Spleen (tissue), 11 donors: ENCODE measurements around the gene ITGAV. TPM values are rescaled to one million over a fixed set of nuclear protein-coding genes. Genes with fewer than 3 reads are reported as not detected.

Experiments used
- DNase-seq: peaks from one replicate; pipeline ENCODE4 v3.0.0-alpha.2; 2020
- H3K27ac ChIP-seq, 8 donors: fragments of 200-600 bp; sonication (generic) in 7 of 8; 1 replicate in 4 of 8; 2 replicates in 4 of 8; pipeline versions ENCODE4 v1.5.0 to v1.8.0; 2016 to 2021; ENCODE audit warnings: inconsistent platforms in 4 of 8, mild to moderate bottlenecking in 4 of 8, moderate library complexity in 1 of 8
- H3K27me3 ChIP-seq, 7 donors: fragments of 200-600 bp; sonication (generic) in 6 of 7; replicated peaks in 1 of 7; 1 replicate in 4 of 7; 2 replicates in 3 of 7; pipeline versions ENCODE4 v1.5.0 to v1.8.0; 2016 to 2021; ENCODE audit warnings: inconsistent platforms in 3 of 7, mild to moderate bottlenecking in 1 of 7
- H3K36me3 ChIP-seq, 6 donors: fragments of 200-600 bp; sonication (generic) in 5 of 6; 1 replicate in 4 of 6; 2 replicates in 2 of 6; pipeline versions ENCODE4 v1.5.0 to v1.8.0; 2016 to 2021; ENCODE audit warnings: inconsistent platforms in 2 of 6
- H3K4me1 ChIP-seq, 6 donors: fragments of 200-600 bp; sonication (generic) in 5 of 6; 1 replicate in 3 of 6; 2 replicates in 3 of 6; pipeline versions ENCODE4 v1.5.0 to v1.8.0; 2016 to 2021; ENCODE audit warnings: inconsistent platforms in 3 of 6
- H3K4me3 ChIP-seq, 8 donors: fragments of 200-600 bp; sonication (generic) in 7 of 8; 1 replicate in 4 of 8; 2 replicates in 4 of 8; pipeline versions ENCODE4 v1.5.0 to v1.8.0; 2016 to 2021; ENCODE audit warnings: inconsistent platforms in 4 of 8, mild to moderate bottlenecking in 4 of 8, moderate library complexity in 2 of 8
- H3K9me3 ChIP-seq, 8 donors: fragments of 200-600 bp; sonication (generic) in 7 of 8; 1 replicate in 4 of 8; 2 replicates in 4 of 8; pipeline versions ENCODE4 v1.5.0 to v1.8.0; 2016 to 2021; ENCODE audit warnings: inconsistent platforms in 4 of 8
- POLR2A ChIP-seq, 3 donors: fragments of 450-650 bp; IDR thresholded peaks; one replicate each; pipeline ENCODE4 v1.5.1; 2017; ENCODE audit warnings: antibody characterized with exemption in 3 of 3, mild to moderate bottlenecking in 1 of 3
- POLR2AphosphoS5 ChIP-seq, 3 donors: sonication (generic); formaldehyde crosslinking; IDR thresholded peaks; one replicate each; pipeline ENCODE4 v1.5.1; 2017; ENCODE audit warnings: antibody characterized with exemption in 3 of 3
- WGBS, 5 donors: extraction: QIAGEN DNeasy Blood & Tissue Kit in 3 of 5; methylation state at CpG; one replicate each; pipeline versions ENCODE4 v1.1.5 to v1.1.7; 2013 to 2018; 5-methylcytosine and 5-hydroxymethylcytosine counted together
- intact Hi-C: fragments of 100-400 bp; cut with DNase I; formaldehyde crosslinking; loops from one replicate; pipeline ENCODE4 v1.15.0; 2023; ENCODE audit warnings: low total_unique reads
- polyA plus RNA-seq, 3 donors: library from polyadenylated mRNA; stranded (reverse); fragments of 200-250 nt; gene quantifications; one replicate each; pipeline ENCODE4 v1.2.1, GENCODE V29; 2013
- total RNA-seq, 7 donors: library from RNA; depleted of rRNA in 3 of 7; stranded (reverse); fragments of >200 nt in 3 of 7; fragmentation: NEBNext Ultra II Directional in 4 of 7; extraction: Animal tissue kit (Norgen Biotek cat#: 25700) in 4 of 7; gene quantifications; one replicate each; pipeline versions ENCODE4 v1.1.0 to v1.2.1, GENCODE V29; 2016 to 2021
- TF ChIP-seq, protein P1 (sequence below), 11 experiments: fragments of 200-600 bp in 7 of 11; fragments of 450-650 bp in 4 of 11; sonication (generic) in 4 of 11; IDR thresholded peaks in 8 of 11; conservative IDR thresholded peaks in 3 of 11; 1 replicate in 7 of 11; 2 replicates in 4 of 11; pipeline versions ENCODE4 v1.4.0 to v1.8.0; 2016 to 2021; ENCODE audit warnings: antibody characterized with exemption in 11 of 11, inconsistent platforms in 4 of 11, mild to moderate bottlenecking in 1 of 11
- donor health status: healthy with polysubstance abuse.
- donor health status: DM: no; HTN: no; CAD: no; lungs with moderate emphysema.
- donor health status: DM: no; HTN: no; CAD: no.
- donor health status: Bipolar disorder and iron deficiency.
- donor health status: healthy.
- donor health status: DM: no; HTN: no; CAD: no.
- donor health status: DM: yes; HTN: yes; CAD: no.

ITGAV gene
- total and polyA plus RNA-seq, 10 donors = 5.6 to 85.4 (median 60.8) TPM

DNA sequence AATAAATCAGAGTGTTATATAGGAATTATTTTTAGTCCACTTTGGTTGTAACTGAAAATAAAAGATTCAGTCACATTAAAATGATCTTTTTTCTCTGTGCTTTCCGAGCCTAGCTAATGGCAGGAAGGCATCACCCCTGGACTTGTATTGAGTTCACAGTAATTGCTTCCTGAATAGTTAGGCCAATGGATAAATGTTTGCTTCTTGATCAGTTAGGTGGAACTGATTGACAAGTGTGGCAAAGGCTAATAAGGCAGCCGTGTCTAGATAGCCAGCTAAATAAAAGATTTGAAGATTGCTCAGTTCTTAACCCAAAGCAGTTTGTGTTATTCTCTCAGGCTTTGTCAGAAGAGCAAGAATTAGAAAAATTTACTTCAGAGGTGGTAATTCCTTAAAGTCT lies 124.8 kb downstream of the ITGAV start:
- WGBS, 5 donors = 71 to 75% (median 74%) methylated on average over 2 of the region's 2 CpGs
- no peaks in the 10 kb centered on the region for H3K27me3 ChIP-seq
- H3K4me3 ChIP-seq = no peak overlapping the region
- no peaks in the 10 kb centered on the region for H3K4me1 ChIP-seq
- no peak overlapping the region for H3K27ac ChIP-seq
- DNase-seq = no peak
- TF ChIP-seq POLR2A (IDR thresholded peaks at IDR 0.05) (no peak), POLR2AphosphoS5 (IDR thresholded peaks at IDR 0.05) (no peak)
- TF ChIP-seq, protein P1, sequence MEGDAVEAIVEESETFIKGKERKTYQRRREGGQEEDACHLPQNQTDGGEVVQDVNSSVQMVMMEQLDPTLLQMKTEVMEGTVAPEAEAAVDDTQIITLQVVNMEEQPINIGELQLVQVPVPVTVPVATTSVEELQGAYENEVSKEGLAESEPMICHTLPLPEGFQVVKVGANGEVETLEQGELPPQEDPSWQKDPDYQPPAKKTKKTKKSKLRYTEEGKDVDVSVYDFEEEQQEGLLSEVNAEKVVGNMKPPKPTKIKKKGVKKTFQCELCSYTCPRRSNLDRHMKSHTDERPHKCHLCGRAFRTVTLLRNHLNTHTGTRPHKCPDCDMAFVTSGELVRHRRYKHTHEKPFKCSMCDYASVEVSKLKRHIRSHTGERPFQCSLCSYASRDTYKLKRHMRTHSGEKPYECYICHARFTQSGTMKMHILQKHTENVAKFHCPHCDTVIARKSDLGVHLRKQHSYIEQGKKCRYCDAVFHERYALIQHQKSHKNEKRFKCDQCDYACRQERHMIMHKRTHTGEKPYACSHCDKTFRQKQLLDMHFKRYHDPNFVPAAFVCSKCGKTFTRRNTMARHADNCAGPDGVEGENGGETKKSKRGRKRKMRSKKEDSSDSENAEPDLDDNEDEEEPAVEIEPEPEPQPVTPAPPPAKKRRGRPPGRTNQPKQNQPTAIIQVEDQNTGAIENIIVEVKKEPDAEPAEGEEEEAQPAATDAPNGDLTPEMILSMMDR (IDR thresholded peaks at IDR 0.05 in 8 of 11, conservative IDR thresholded peaks at IDR 0.05 in 3 of 11) = no peak
- H3K9me3 ChIP-seq = no peaks in the 10 kb centered on the region
- intact Hi-C loops = no loop called here
- H3K36me3 ChIP-seq = no peaks in the 10 kb centered on the region

DNA sequence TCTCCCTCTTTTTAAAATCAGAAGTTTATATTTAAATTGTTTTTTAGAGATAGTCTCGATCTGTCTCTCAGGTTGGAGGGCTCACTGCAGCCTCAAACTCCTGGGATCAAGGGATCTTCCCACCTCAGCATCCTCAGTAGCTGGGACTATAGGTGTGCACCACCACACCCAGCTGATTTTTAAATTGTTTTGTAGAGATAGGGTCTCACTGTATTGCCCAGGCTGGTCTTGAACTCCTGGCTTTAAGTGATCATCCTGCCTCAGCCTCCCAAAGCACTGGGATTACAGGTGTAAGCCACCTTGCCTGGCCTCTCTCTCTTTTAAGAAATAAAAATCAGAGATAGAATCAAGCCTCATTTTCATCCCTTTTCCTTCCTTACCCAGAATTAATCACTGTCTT lies 126.1 kb downstream of the ITGAV start:
- WGBS, 5 donors = 76 to 95% (median 88%) methylated on average over 1 of the region's 1 CpG
- no peak for DNase-seq
- Histone ChIP-seq H3K9me3 (no peaks in the 10 kb centered on the region), H3K4me3 (no peak overlapping the region), H3K4me1 (no peaks in the 10 kb centered on the region), H3K27ac (no peak overlapping the region), H3K36me3 (no peaks in the 10 kb centered on the region), H3K27me3 (no peaks in the 10 kb centered on the region)
- TF ChIP-seq POLR2AphosphoS5 (IDR thresholded peaks at IDR 0.05) (no peak), POLR2A (IDR thresholded peaks at IDR 0.05) (no peak)
- TF ChIP-seq, protein P1 (IDR thresholded peaks at IDR 0.05 in 8 of 11, conservative IDR thresholded peaks at IDR 0.05 in 3 of 11) = no peak
- intact Hi-C loops = no loop called here

DNA sequence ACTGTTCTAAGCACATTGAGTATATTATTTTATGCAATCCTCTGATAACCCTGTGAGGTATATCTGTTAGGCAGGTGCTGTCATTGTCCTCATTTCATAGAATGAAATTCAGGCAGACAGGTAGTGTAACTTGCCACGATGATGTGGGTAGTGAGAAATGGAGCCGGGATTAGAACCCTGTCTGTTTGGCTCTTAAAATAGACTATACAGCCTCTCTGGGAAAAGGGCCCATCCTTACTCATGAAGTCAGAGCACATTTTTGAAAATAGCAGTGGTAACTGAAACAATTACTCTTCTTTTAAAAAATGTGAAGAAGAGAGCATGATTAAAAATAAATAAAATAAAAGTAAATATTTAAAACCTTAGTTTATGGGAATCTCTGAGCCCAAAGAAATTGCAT lies 127.0 kb downstream of the ITGAV start:
- no peak overlapping the region for H3K4me3 ChIP-seq
- H3K27ac ChIP-seq = no peak overlapping the region
- H3K9me3 ChIP-seq = no peaks in the 10 kb centered on the region
- H3K36me3 ChIP-seq = no peaks in the 10 kb centered on the region
- WGBS, 5 donors = 84 to 96% (median 91%) methylated on average over 2 of the region's 2 CpGs
- DNase-seq = no peak
- intact Hi-C loops = no loop called here
- no peaks in the 10 kb centered on the region for H3K27me3 ChIP-seq
- TF ChIP-seq POLR2AphosphoS5 (IDR thresholded peaks at IDR 0.05) (no peak), POLR2A (IDR thresholded peaks at IDR 0.05) (no peak)
- TF ChIP-seq, protein P1 (IDR thresholded peaks at IDR 0.05 in 8 of 11, conservative IDR thresholded peaks at IDR 0.05 in 3 of 11) = no peak
- H3K4me1 ChIP-seq = no peaks in the 10 kb centered on the region

DNA sequence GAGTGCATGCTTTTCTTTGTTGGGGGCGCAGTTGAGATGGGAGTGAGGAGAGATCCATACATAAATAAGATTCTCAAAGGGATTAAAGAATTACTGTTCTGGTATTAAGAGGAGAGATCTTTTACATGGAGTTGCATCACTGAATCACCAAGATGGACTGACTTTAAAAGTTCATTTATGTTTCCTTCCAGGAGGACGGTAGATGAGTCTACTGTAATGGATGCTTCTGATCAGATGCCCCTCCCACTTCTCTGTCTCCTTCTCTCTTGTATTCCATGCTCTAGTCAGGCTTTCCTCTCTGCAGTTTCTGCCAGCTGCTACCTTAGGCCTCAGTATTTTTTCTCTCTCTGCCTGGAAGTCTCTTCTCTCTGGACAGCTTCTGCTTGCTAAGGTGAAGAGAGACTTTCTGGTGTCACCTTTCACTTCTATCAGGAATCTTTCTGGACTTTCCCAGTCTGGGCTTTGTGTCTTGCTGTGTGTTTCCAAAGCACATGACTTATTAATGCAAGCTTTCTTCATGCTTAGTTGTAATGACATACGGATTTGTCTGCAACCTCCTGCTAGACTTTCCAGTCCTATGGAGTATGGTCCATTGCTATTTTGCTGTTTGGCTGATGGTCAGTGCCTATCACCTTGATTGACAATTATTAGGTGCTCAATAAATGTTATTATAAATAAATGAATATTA lies 127.6 kb downstream of the ITGAV start:
- H3K27me3 ChIP-seq = no peaks in the 10 kb centered on the region
- H3K4me3 ChIP-seq = no peak overlapping the region
- no peak overlapping the region for H3K27ac ChIP-seq
- WGBS, 5 donors = 78 to 87% (median 83%) methylated on average over 3 of the region's 3 CpGs
- H3K36me3 ChIP-seq = no peaks in the 10 kb centered on the region
- no peaks in the 10 kb centered on the region for H3K4me1 ChIP-seq
- DNase-seq = no peak
- TF ChIP-seq POLR2A (IDR thresholded peaks at IDR 0.05) (no peak), POLR2AphosphoS5 (IDR thresholded peaks at IDR 0.05) (no peak)
- TF ChIP-seq, protein P1 (IDR thresholded peaks at IDR 0.05 in 8 of 11, conservative IDR thresholded peaks at IDR 0.05 in 3 of 11) = no peak
- intact Hi-C loops = no loop called here
- H3K9me3 ChIP-seq = no peaks in the 10 kb centered on the region
